Keratinocyte (primary cell): ENCODE results near the gene PLXDC1.
"Not testable (repeated sequence)": the region's sequence is repeated elsewhere in the genome, so short reads cannot be mapped to it uniquely, and the experiment has no call there.

ENCODE experiments used
- EZH2 ChIP-seq: IDR thresholded peaks from one replicate; pipeline ENCODE4 v1.6.1; 2012; ENCODE audit warnings: inconsistent platforms, mild to moderate bottlenecking, low read length, moderate library complexity
- TF ChIP-seq, protein P1 (sequence below), 3 experiments: IDR thresholded peaks in 1 of 3; conservative IDR thresholded peaks in 1 of 3; optimal IDR thresholded peaks in 1 of 3; 2 replicates in 2 of 3; 3 replicates in 1 of 3; pipeline versions ENCODE3 to v1.5.1; 2011; ENCODE audit warnings: low read length in 3 of 3, mild to moderate bottlenecking in 3 of 3, moderate library complexity in 2 of 3, control low read depth in 1 of 3, inconsistent platforms in 1 of 3; ENCODE audit not compliant: insufficient read depth in 2 of 3; ENCODE audit errors: extremely low read depth in 1 of 3

DNA sequence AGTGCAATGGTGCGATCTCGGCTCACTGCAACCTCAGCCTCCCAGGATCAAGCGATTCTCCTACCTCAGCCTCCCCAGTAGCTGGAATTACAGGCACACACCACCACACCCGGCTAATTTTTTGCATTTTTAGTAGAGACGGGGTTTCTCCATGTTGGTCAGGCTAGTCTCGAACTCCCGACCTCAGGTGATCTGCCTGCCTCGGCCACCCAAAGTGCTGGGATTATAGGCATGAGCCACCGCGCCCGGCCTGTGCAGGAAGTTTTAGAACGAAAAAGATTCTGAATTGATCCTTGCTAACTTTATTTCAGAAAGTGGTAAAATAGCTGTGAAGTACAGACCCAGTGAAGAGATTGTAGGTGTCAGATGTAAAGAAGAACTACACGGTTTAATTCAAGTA is 125.1 kb downstream of the PLXDC1 start:
- TF ChIP-seq, protein P1, sequence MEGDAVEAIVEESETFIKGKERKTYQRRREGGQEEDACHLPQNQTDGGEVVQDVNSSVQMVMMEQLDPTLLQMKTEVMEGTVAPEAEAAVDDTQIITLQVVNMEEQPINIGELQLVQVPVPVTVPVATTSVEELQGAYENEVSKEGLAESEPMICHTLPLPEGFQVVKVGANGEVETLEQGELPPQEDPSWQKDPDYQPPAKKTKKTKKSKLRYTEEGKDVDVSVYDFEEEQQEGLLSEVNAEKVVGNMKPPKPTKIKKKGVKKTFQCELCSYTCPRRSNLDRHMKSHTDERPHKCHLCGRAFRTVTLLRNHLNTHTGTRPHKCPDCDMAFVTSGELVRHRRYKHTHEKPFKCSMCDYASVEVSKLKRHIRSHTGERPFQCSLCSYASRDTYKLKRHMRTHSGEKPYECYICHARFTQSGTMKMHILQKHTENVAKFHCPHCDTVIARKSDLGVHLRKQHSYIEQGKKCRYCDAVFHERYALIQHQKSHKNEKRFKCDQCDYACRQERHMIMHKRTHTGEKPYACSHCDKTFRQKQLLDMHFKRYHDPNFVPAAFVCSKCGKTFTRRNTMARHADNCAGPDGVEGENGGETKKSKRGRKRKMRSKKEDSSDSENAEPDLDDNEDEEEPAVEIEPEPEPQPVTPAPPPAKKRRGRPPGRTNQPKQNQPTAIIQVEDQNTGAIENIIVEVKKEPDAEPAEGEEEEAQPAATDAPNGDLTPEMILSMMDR (optimal IDR thresholded peaks at IDR 0.05 in 1 of 3, IDR thresholded peaks at IDR 0.05 in 1 of 3, conservative IDR thresholded peaks at IDR 0.05 in 1 of 3; ENCODE audit: extremely low read depth in 1 of 3, insufficient read depth in 2 of 3, low read length in 3 of 3): not testable (repeated sequence)
- TF ChIP-seq EZH2: not testable (repeated sequence)
